GM12878 (cell line): Measurements from ENCODE around the gene CDC16. TPM values are rescaled to one million over a fixed set of nuclear protein-coding genes. Genes with fewer than 3 reads are reported as not detected.

ENCODE experiments used
- ATAC-seq: fragments of 200-7000 bp; cut with Tn5 transposase; 3 replicates; pipeline ENCODE4 v1.9.1; 2020; ENCODE audit warnings: mild to moderate bottlenecking, moderate library complexity
- BruUV-seq: library from RNA; stranded (reverse); fragments of 400-500 nt; replicated peaks from 2 replicates; lab custom pipeline; 2021; lab: Mats Ljungman, UMichigan
- CTCF ChIA-PET: fragments of 300-600 bp; sonication (Branson Sonifier 250); formaldehyde crosslinking; extraction: SDS; loops from one replicate; lab custom pipeline; 2021; ENCODE audit warnings: inconsistent platforms; lab: Yijun Ruan, JAX
- POLR2A ChIA-PET: fragments of 350-600 bp; formaldehyde crosslinking; extraction: SDS; loops from one replicate; lab custom pipeline; 2021; ENCODE audit warnings: inconsistent platforms; lab: Charles Lee
- RAD21 ChIA-PET: fragments of 300-600 bp; sonication (Branson Sonifier 250); formaldehyde crosslinking; loops from one replicate; lab custom pipeline; 2023; ENCODE audit warnings: antibody characterized with exemption; ENCODE audit not compliant: unreplicated experiment; lab: Charles Lee
- SMC1A ChIA-PET: fragments of 300-600 bp; sonication (Branson Sonifier 250); formaldehyde crosslinking; loops from one replicate; lab custom pipeline; 2023; ENCODE audit not compliant: unreplicated experiment, uncharacterized antibody; lab: Charles Lee
- DNase-seq: peaks from one replicate; pipeline ENCODE4 v3.0.0-alpha.2; 2011; ENCODE audit warnings: low read depth, low spot score
- FAIRE-seq: peaks from 3 replicates; lab custom pipeline; 2011; peaks lifted over from hg19 to GRCh38; lab: Jason Lieb, UNC
- H2AFZ ChIP-seq: 2 replicates; pipeline ENCODE4 v1.6.0; 2011; ENCODE audit warnings: low read depth, low read length, control low read depth; ENCODE audit not compliant: control insufficient read depth
- H3K27ac ChIP-seq: 2 replicates; pipeline ENCODE4 v1.5.1; 2011; ENCODE audit warnings: control low read depth; ENCODE audit not compliant: control insufficient read depth, insufficient read depth
- H3K27me3 ChIP-seq, 2 experiments: replicated peaks in 1 of 2; 2 replicates each; pipeline versions ENCODE4 v1.6.0 to v1.6.1; 2011; ENCODE audit warnings: low read length in 1 of 2; ENCODE audit not compliant: control insufficient read depth in 2 of 2, insufficient read depth in 2 of 2
- H3K36me3 ChIP-seq, 2 experiments: 2 replicates each; pipeline ENCODE4 v1.5.1; 2011; ENCODE audit warnings: low read length in 1 of 2; ENCODE audit not compliant: control insufficient read depth in 2 of 2, insufficient read depth in 2 of 2
- H3K4me1 ChIP-seq: 2 replicates; pipeline ENCODE4 v1.6.1; 2011; ENCODE audit warnings: mild to moderate bottlenecking, low read length, moderate library complexity, mixed read lengths; ENCODE audit not compliant: control insufficient read depth, insufficient read depth
- H3K4me2 ChIP-seq: 2 replicates; pipeline ENCODE4 v1.6.0; 2011; ENCODE audit warnings: control low read depth; ENCODE audit not compliant: control insufficient read depth, insufficient read depth
- H3K4me3 ChIP-seq: fragments of 200-600 bp; sonication (generic); 2 replicates; pipeline ENCODE4 v1.5.1; 2016
- H3K79me2 ChIP-seq: 2 replicates; pipeline ENCODE4 v1.6.0; 2011; ENCODE audit warnings: low read length; ENCODE audit not compliant: control insufficient read depth, insufficient read depth
- H3K9ac ChIP-seq: 2 replicates; pipeline ENCODE4 v1.8.0; 2011; ENCODE audit warnings: low read length, control low read depth, mixed read lengths; ENCODE audit not compliant: control insufficient read depth, insufficient read depth
- H3K9me3 ChIP-seq: replicated peaks from 3 replicates; pipeline ENCODE4 v1.5.1; 2011; ENCODE audit warnings: mild to moderate bottlenecking, low read length; ENCODE audit not compliant: control insufficient read depth, insufficient read depth
- H4K20me1 ChIP-seq: 2 replicates; pipeline ENCODE4 v1.6.0; 2011; ENCODE audit not compliant: control insufficient read depth, insufficient read depth
- ATF2 ChIP-seq: IDR thresholded peaks from 2 replicates; pipeline ENCODE4 v1.6.1; 2012; ENCODE audit warnings: low read length, inconsistent platforms
- BCL3 ChIP-seq: IDR thresholded peaks from 2 replicates; pipeline ENCODE4 v1.6.1; 2011; ENCODE audit warnings: borderline replicate concordance, low read depth, mild to moderate bottlenecking, moderate library complexity, low read length; ENCODE audit not compliant: insufficient read depth, poor library complexity, severe bottlenecking
- BMI1 ChIP-seq: fragments of 450-650 bp; IDR thresholded peaks from 2 replicates; pipeline ENCODE4 v1.6.1; 2016; ENCODE audit warnings: mild to moderate bottlenecking, moderate library complexity, borderline replicate concordance
- CBX5 ChIP-seq: sonication (generic); IDR thresholded peaks from 2 replicates; pipeline ENCODE4 v1.6.1; 2016; ENCODE audit warnings: low read depth, moderate library complexity, mild to moderate bottlenecking, inconsistent platforms
- EED ChIP-seq: sonication (generic); IDR thresholded peaks from 2 replicates; pipeline ENCODE4 v1.6.1; 2016; ENCODE audit warnings: antibody characterized with exemption, low read depth
- ETV6 ChIP-seq, 2 experiments: fragments of 450-650 bp in 1 of 2; IDR thresholded peaks in 1 of 2; conservative IDR thresholded peaks in 1 of 2; 2 replicates each; pipeline ENCODE4 v1.6.1; 2014; ENCODE audit warnings: antibody characterized with exemption in 1 of 2, borderline replicate concordance in 1 of 2, low read depth in 1 of 2, mild to moderate bottlenecking in 1 of 2, moderate library complexity in 1 of 2
- IRF4 ChIP-seq: IDR thresholded peaks from 2 replicates; pipeline ENCODE4 v1.6.1; 2011; ENCODE audit warnings: low read depth, low read length
- MLLT1 ChIP-seq: fragments of 450-650 bp; IDR thresholded peaks from 2 replicates; pipeline ENCODE4 v1.6.1; 2016; ENCODE audit warnings: mild to moderate bottlenecking
- MTA3 ChIP-seq: IDR thresholded peaks from 2 replicates; pipeline ENCODE4 v1.6.1; 2012; ENCODE audit warnings: low read length, inconsistent platforms, borderline replicate concordance
- NFIC ChIP-seq: IDR thresholded peaks from 2 replicates; pipeline ENCODE4 v1.6.1; 2012; ENCODE audit warnings: low read depth, mild to moderate bottlenecking, inconsistent platforms, low read length, moderate library complexity
- NFYA ChIP-seq: IDR thresholded peaks from 2 replicates; pipeline ENCODE4 v1.6.1; 2011; ENCODE audit warnings: low read depth, mild to moderate bottlenecking, low read length, improper control_type of control experiment, borderline replicate concordance
- RUNX3 ChIP-seq: IDR thresholded peaks from 2 replicates; pipeline ENCODE4 v1.6.1; 2012; ENCODE audit warnings: low read length, inconsistent platforms
- SMC3 ChIP-seq: IDR thresholded peaks from 2 replicates; pipeline ENCODE4 v1.6.1; 2011; ENCODE audit warnings: low read length, improper control_type of control experiment, borderline replicate concordance
- ZBED1 ChIP-seq: IDR thresholded peaks from 2 replicates; pipeline ENCODE4 v1.6.1; 2016; ENCODE audit warnings: borderline replicate concordance
- ZBTB11 ChIP-seq: fragments of 450-650 bp; formaldehyde crosslinking; IDR thresholded peaks from 2 replicates; pipeline ENCODE4 v1.5.0; 2022; ENCODE audit warnings: mild to moderate bottlenecking, missing genetic modification characterization
- ZNF384 ChIP-seq: IDR thresholded peaks from 2 replicates; pipeline ENCODE4 v1.6.1; 2012; ENCODE audit warnings: low read depth, mild to moderate bottlenecking, low read length, improper control_type of control experiment, borderline replicate concordance
- WGBS: methylation state at CpG from one replicate; pipeline ENCODE4 v1.1.6; 2016; ENCODE audit warnings: low lambda C conversion rate; ENCODE audit not compliant: insufficient replicate concordance, insufficient coverage; ENCODE audit errors: missing lambda C conversion rate; 5-methylcytosine and 5-hydroxymethylcytosine counted together
- in situ Hi-C: fragments of 300-500 bp; cut with MboI; formaldehyde crosslinking; loops from 9 replicates; pipeline ENCODE4 v1.14.3; 2018; ENCODE audit warnings: mixed read lengths
- intact Hi-C: fragments of 100-400 bp; cut with micrococcal nuclease; formaldehyde crosslinking; loops from one replicate; pipeline ENCODE4 v1.14.2; 2022; ENCODE audit not compliant: unreplicated experiment
- polyA plus RNA-seq, 11 experiments: library from polyadenylated mRNA; depleted of rRNA in 4 of 11; unstranded in 6 of 11; stranded (reverse) in 5 of 11; fragments of >200 nt; fragmentation: Nextera tagmentation in 4 of 11; fragmentation: Illumina TruSeq in 1 of 11; extraction: Ambion mirVana in 4 of 11; extraction: Trizol in 1 of 11; gene quantifications; 1 replicate in 1 of 11; 2 replicates in 10 of 11; pipeline versions ENCODE4 v1.2.1 to v1.2.3, GENCODE V29; 2011 to 2016; ENCODE audit warnings: inconsistent platforms in 2 of 11, missing spikeins in 2 of 11, low read depth in 1 of 11
- total RNA-seq, 4 experiments: library from RNA; depleted of rRNA in 3 of 4; stranded (reverse); fragments of >200 nt in 3 of 4; fragmentation: Illumina TruSeq in 1 of 4; extraction: Trizol in 1 of 4; gene quantifications; 2 replicates each; pipeline versions ENCODE4 v1.2.1 to v1.2.3, GENCODE V29; 2013 to 2021

Gene CDC16
- total and polyA plus RNA-seq, 10 of the 15 experiments (the other 5 are each of a cell fraction or from before 2014, with no cell fraction given) = 15.4 to 92.9 (median 31.4) TPM

GRCh38 chr13:114296902-114297301, 62.2 kb downstream of the CDC16 start:
- ChIA-PET SMC1A (no interaction called here), POLR2A (interaction anchor here (1.2 kb wide), 1 partner anchor 17 kb away, joined by 4 read pairs; no protein-coding TSS in a partner anchor), RAD21 (interaction anchor here (1.4 kb wide), 1 partner anchor 17 kb away, joined by 3 read pairs; the partner anchor contains the start of gene CHAMP1), CTCF (no interaction called here)
- 1% methylated on average over 5 of the region's 5 CpGs for WGBS
- in situ Hi-C loops (no loop called here), intact Hi-C loops (no loop called here)
- FAIRE-seq (peak; percentile 83), ATAC-seq (peak; percentile 33), DNase-seq (no peak)
- Histone ChIP-seq H3K27ac (peak overlapping the region; percentile 82), H3K4me1 (peaks cover 45% of the 10 kb centered on the region), H3K36me3 (peaks cover 6 to 29% of the 10 kb centered on the region in 2 experiments), H3K4me3 (no peak overlapping the region), H3K9ac (peak overlapping the region; percentile 44), H3K79me2 (peaks cover 5% of the 10 kb centered on the region), H2AFZ (peak overlapping the region; percentile 41), H3K9me3 (no peaks in the 10 kb centered on the region), H3K27me3 (no peaks in the 10 kb centered on the region), H4K20me1 (no peaks in the 10 kb centered on the region), H3K4me2 (peak overlapping the region; percentile 69)
- BruUV-seq = no TSS peak
- TF ChIP-seq NFYA (no peak), RUNX3 (0 out of 2 replicates have a peak, but pooled peaks have one; percentile 24), ETV6 (conservative IDR thresholded peaks at IDR 0.05 in 1 of 2, IDR thresholded peaks at IDR 0.05 in 1 of 2; ENCODE audit: borderline replicate concordance in 1 of 2, low read depth in 1 of 2) (0 out of 4 replicates have a peak, but pooled peaks of 1 of the 2 experiments have one; percentile 33), NFIC (peak; percentile 32; the same call in 1 of the 2 replicates), ATF2 (peak; percentile 50; the same call in 1 of the 2 replicates), SMC3 (0 out of 2 replicates have a peak, but pooled peaks have one; percentile 6), MTA3 (peak; percentile 25; the same call in 1 of the 2 replicates), BMI1 (no peak), MLLT1 (no peak), CBX5 (no peak), EED (peak; percentile 54), ZBED1 (peak; percentile 60; the same call in 1 of the 2 replicates), ZBTB11 (CRISPR knock-in tag) (no peak), ZNF384 (0 out of 2 replicates have a peak, but pooled peaks have one; percentile 31), IRF4 (0 out of 2 replicates have a peak, but pooled peaks have one; percentile 20), BCL3 (peak; percentile 26)
